IMR-90 (cell line): Measurements from ENCODE around the gene MPZL2. TPM values are rescaled to one million over a fixed set of nuclear protein-coding genes. Genes with fewer than 3 reads are reported as not detected.

Experiments used
- ATAC-seq: fragments of 200-7000 bp; cut with Tn5 transposase; 2 replicates; pipeline ENCODE4 v1.9.1; 2020; ENCODE audit warnings: low read depth, mild to moderate bottlenecking, moderate library complexity
- BruUV-seq: library from RNA; stranded (reverse); fragments of 400-500 nt; replicated peaks from 2 replicates; lab custom pipeline; 2021; lab: Mats Ljungman, UMichigan
- CTCF ChIA-PET: fragments of 300-600 bp; formaldehyde crosslinking; extraction: SDS; loops from one replicate; lab custom pipeline; 2021; ENCODE audit warnings: antibody characterized with exemption; lab: Yijun Ruan, JAX
- POLR2A ChIA-PET: fragments of 300-600 bp; sonication (Branson Sonifier 250); formaldehyde crosslinking; loops from one replicate; lab custom pipeline; 2022; ENCODE audit warnings: antibody characterized with exemption; ENCODE audit not compliant: unreplicated experiment; lab: Charles Lee
- DNase-seq: peaks from one replicate; pipeline ENCODE4 v3.0.0; 2013
- H2AFZ ChIP-seq: replicated peaks from 2 replicates; pipeline ENCODE3; 2013; ENCODE audit warnings: low read length, mild to moderate bottlenecking; ENCODE audit not compliant: poor library complexity
- H2AK5ac ChIP-seq: 2 replicates; pipeline ENCODE4 v1.6.1; 2013; ENCODE audit warnings: low read depth, low read length, inconsistent platforms
- H2AK9ac ChIP-seq: replicated peaks from 2 replicates; pipeline ENCODE3; 2013; ENCODE audit warnings: mild to moderate bottlenecking, low read depth, low read length, moderate library complexity; ENCODE audit not compliant: poor library complexity
- H2BK120ac ChIP-seq: 2 replicates; pipeline ENCODE4 v1.6.1; 2013; ENCODE audit warnings: low read depth, low read length, inconsistent platforms
- H2BK15ac ChIP-seq: 3 replicates; pipeline ENCODE4 v1.6.1; 2013; ENCODE audit warnings: low read depth, low read length, inconsistent platforms
- H2BK20ac ChIP-seq: 2 replicates; pipeline ENCODE4 v1.6.1; 2013; ENCODE audit warnings: low read depth, mild to moderate bottlenecking, inconsistent platforms, low read length, moderate library complexity
- H2BK5ac ChIP-seq: 2 replicates; pipeline ENCODE4 v1.6.1; 2013; ENCODE audit warnings: mild to moderate bottlenecking, low read depth, low read length, inconsistent platforms; ENCODE audit not compliant: poor library complexity, severe bottlenecking
- H3K14ac ChIP-seq: replicated peaks from 2 replicates; pipeline ENCODE4 v1.6.1; 2013; ENCODE audit warnings: low read depth, low read length, inconsistent platforms
- H3K18ac ChIP-seq: 2 replicates; pipeline ENCODE4 v1.6.1; 2013; ENCODE audit warnings: low read depth, low read length, control low read depth
- H3K23ac ChIP-seq: 2 replicates; pipeline ENCODE4 v1.6.1; 2013; ENCODE audit warnings: low read depth, low read length, inconsistent platforms
- H3K27ac ChIP-seq: 2 replicates; pipeline ENCODE4 v1.5.1; 2013; ENCODE audit warnings: mild to moderate bottlenecking, control low read depth, low read length; ENCODE audit not compliant: insufficient read depth
- H3K27me3 ChIP-seq: 2 replicates; pipeline ENCODE4 v1.6.1; 2013; ENCODE audit warnings: low read length; ENCODE audit not compliant: control insufficient read depth, insufficient read depth
- H3K36me3 ChIP-seq: 2 replicates; pipeline ENCODE4 v1.6.1; 2013; ENCODE audit warnings: low read length, mixed read lengths; ENCODE audit not compliant: control insufficient read depth, insufficient read depth
- H3K4ac ChIP-seq: 2 replicates; pipeline ENCODE4 v1.6.1; 2013; ENCODE audit warnings: low read depth, low read length, inconsistent platforms
- H3K4me1 ChIP-seq: 2 replicates; pipeline ENCODE4 v1.6.1; 2013; ENCODE audit warnings: low read length, mixed read lengths; ENCODE audit not compliant: control insufficient read depth, insufficient read depth
- H3K4me2 ChIP-seq: 2 replicates; pipeline ENCODE4 v1.6.1; 2013; ENCODE audit warnings: low read depth, mild to moderate bottlenecking, control low read depth, low read length, moderate library complexity
- H3K4me3 ChIP-seq: 2 replicates; pipeline ENCODE4 v1.5.1; 2013; ENCODE audit warnings: low read depth, mild to moderate bottlenecking, control low read depth, low read length, moderate library complexity; ENCODE audit not compliant: insufficient read depth
- H3K56ac ChIP-seq: 2 replicates; pipeline ENCODE4 v1.6.1; 2013; ENCODE audit warnings: low read length, inconsistent platforms; ENCODE audit not compliant: insufficient read depth; ENCODE audit errors: extremely low read depth
- H3K79me1 ChIP-seq, 2 experiments: 2 replicates each; pipeline ENCODE4 v1.6.1; 2013; ENCODE audit warnings: low read length in 2 of 2, inconsistent platforms in 1 of 2, low read depth in 1 of 2
- H3K9ac ChIP-seq: 2 replicates; pipeline ENCODE4 v1.6.1; 2013; ENCODE audit warnings: low read depth, low read length, control low read depth
- H3K9me1 ChIP-seq: 2 replicates; pipeline ENCODE4 v1.6.1; 2013; ENCODE audit warnings: low read length, inconsistent platforms; ENCODE audit not compliant: insufficient read depth
- H3K9me3 ChIP-seq: 2 replicates; pipeline ENCODE4 v1.6.1; 2013; ENCODE audit warnings: low read length; ENCODE audit not compliant: control insufficient read depth, insufficient read depth
- H4K20me1 ChIP-seq: 2 replicates; pipeline ENCODE4 v1.6.1; 2013; ENCODE audit warnings: low read length, inconsistent platforms; ENCODE audit not compliant: insufficient read depth
- H4K5ac ChIP-seq: 2 replicates; pipeline ENCODE4 v1.6.1; 2013; ENCODE audit warnings: mild to moderate bottlenecking, low read depth, low read length, control low read depth
- H4K8ac ChIP-seq, 2 experiments: 2 replicates each; pipeline ENCODE4 v1.6.1; 2013; ENCODE audit warnings: low read depth in 2 of 2, low read length in 2 of 2, control low read depth in 1 of 2, inconsistent platforms in 1 of 2
- H4K91ac ChIP-seq: 2 replicates; pipeline ENCODE4 v1.6.1; 2013; ENCODE audit warnings: low read depth, low read length, inconsistent platforms; ENCODE audit not compliant: insufficient read depth
- CEBPB ChIP-seq: IDR thresholded peaks from 2 replicates; pipeline ENCODE4 v1.6.1; 2012; ENCODE audit warnings: low read depth, low read length, improper control_type of control experiment
- MAZ ChIP-seq: IDR thresholded peaks from 2 replicates; pipeline ENCODE4 v1.6.1; 2012; ENCODE audit warnings: low read depth, mild to moderate bottlenecking, low read length, improper control_type of control experiment, moderate library complexity, borderline replicate concordance
- MXI1 ChIP-seq: IDR thresholded peaks from 2 replicates; pipeline ENCODE4 v1.6.1; 2012; ENCODE audit warnings: low read depth, mild to moderate bottlenecking, low read length, moderate library complexity, borderline replicate concordance
- NFE2L2 ChIP-seq: fragments of 150-350 bp; IDR thresholded peaks from 2 replicates; pipeline ENCODE4 v1.6.1; 2016; ENCODE audit warnings: low read depth, mild to moderate bottlenecking, low read length
- RAD21 ChIP-seq: IDR thresholded peaks from 2 replicates; pipeline ENCODE4 v1.6.1; 2012; ENCODE audit warnings: low read length, improper control_type of control experiment
- RCOR1 ChIP-seq: IDR thresholded peaks from 2 replicates; pipeline ENCODE4 v1.6.1; 2012; ENCODE audit warnings: mild to moderate bottlenecking, low read length, improper control_type of control experiment; ENCODE audit not compliant: insufficient replicate concordance
- SMC3 ChIP-seq: fragments of 150-350 bp; IDR thresholded peaks from 2 replicates; pipeline ENCODE4 v1.6.1; 2016; ENCODE audit warnings: low read depth, mild to moderate bottlenecking, antibody characterized with exemption, low read length, moderate library complexity
- WGBS, 2 experiments: methylation state at CpG; one replicate each; pipeline versions ENCODE4 v1.1.5 to v1.1.7; 2013; ENCODE audit warnings: missing lambda C conversion rate in 2 of 2; ENCODE audit not compliant: insufficient read length in 1 of 2; ENCODE audit errors: extremely low coverage in 2 of 2; 5-methylcytosine and 5-hydroxymethylcytosine counted together
- dilution Hi-C: fragments of 300-500 bp; cut with HindIII; formaldehyde crosslinking; loops from one replicate; pipeline ENCODE4 v1.14.3; 2018; ENCODE audit warnings: low sequenced_read_pairs; ENCODE audit not compliant: unreplicated experiment
- in situ Hi-C: fragments of 300-500 bp; cut with MboI; formaldehyde crosslinking; loops from 3 replicates; pipeline ENCODE4 v1.14.3; 2019; ENCODE audit warnings: low sequenced_read_pairs, inconsistent platforms, mixed read lengths
- intact Hi-C: fragments of 100-400 bp; cut with micrococcal nuclease; formaldehyde crosslinking; loops from 2 replicates; pipeline ENCODE4 v1.10.0; 2022
- polyA plus RNA-seq, 3 experiments: library from polyadenylated mRNA; depleted of rRNA; stranded (reverse); fragments of >200 nt; gene quantifications; 2 replicates each; pipeline ENCODE4 v1.2.3, GENCODE V29; 2012; ENCODE audit warnings: low replicate concordance in 1 of 3
- total RNA-seq: library from RNA; depleted of rRNA; stranded (reverse); fragments of >200 nt; gene quantifications from 2 replicates; pipeline ENCODE4 v1.2.3, GENCODE V29; 2012
- TF ChIP-seq, protein P1 (sequence below): fragments of 150-350 bp; IDR thresholded peaks from 2 replicates; pipeline ENCODE4 v1.6.1; 2017; ENCODE audit warnings: mild to moderate bottlenecking, antibody characterized with exemption, low read length, low read depth
- TF ChIP-seq, protein P2 (sequence below): fragments of 150-350 bp; IDR thresholded peaks from 2 replicates; pipeline ENCODE4 v1.6.1; 2016; ENCODE audit warnings: low read depth, mild to moderate bottlenecking, low read length, moderate library complexity, borderline replicate concordance

MPZL2 gene
- total and polyA plus RNA-seq, 2 of the 4 experiments (the other 2 are of a cell fraction): not detected

DNA sequence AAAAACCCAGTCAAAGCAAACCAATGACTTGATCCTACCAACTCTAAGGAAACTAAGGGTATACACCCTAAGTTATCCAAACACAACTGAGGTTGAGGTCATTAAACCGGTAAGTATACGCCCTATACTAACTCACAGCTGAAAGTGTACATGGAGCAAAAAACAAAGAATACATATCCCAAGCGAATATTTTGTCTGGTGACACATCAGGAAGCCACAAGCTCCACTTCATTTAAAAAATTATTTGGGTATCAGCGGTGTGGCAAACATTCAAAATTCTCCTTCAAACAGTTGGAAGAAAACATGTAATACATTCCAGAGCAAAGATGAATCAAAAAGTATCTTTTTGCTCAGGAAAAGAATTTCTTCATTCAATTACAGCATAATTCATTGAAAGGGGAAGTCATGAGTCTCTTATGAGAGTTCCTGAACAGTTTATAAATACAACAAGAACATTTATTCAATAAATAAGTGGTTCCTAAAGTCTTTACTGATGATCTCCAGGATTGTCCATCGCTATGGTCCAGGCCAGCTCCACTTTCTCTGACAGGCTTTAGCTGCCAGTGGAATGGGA lies 34.7 kb downstream of the MPZL2 start:
- ChIA-PET POLR2A (no interaction called here), CTCF (no interaction called here)
- intact Hi-C loops (no loop called here), in situ Hi-C loops (no loop called here), dilution Hi-C loops (no loop called here)
- Histone ChIP-seq H3K4me3 (no peak overlapping the region), H2AFZ (no peak overlapping the region), H2AK9ac (no peak overlapping the region), H3K9me3 (no peaks in the 10 kb centered on the region), H3K4me1 (no peaks in the 10 kb centered on the region), H2BK15ac (no peak overlapping the region), H3K18ac (no peak overlapping the region), H3K9me1 (no peaks in the 10 kb centered on the region), H3K27me3 (no peaks in the 10 kb centered on the region; the same call in 1 of the 2 replicates), H3K4me2 (no peak overlapping the region), H3K4ac (no peak overlapping the region), H4K91ac (no peak overlapping the region), H3K36me3 (no peaks in the 10 kb centered on the region), H3K79me1 (no peaks in the 10 kb centered on the region), H2BK5ac (no peak overlapping the region), H2BK120ac (no peak overlapping the region), H3K9ac (no peak overlapping the region), H2BK20ac (no peak overlapping the region), H3K14ac (no peak overlapping the region), H4K5ac (no peak overlapping the region), H3K56ac (no peak overlapping the region), H4K20me1 (no peaks in the 10 kb centered on the region), H4K8ac (no peak overlapping the region), H3K27ac (no peak overlapping the region), H2AK5ac (no peak overlapping the region), H3K23ac (no peak overlapping the region)
- DNase-seq (no peak), ATAC-seq (no peak)
- no peak for TF ChIP-seq MAZ
- no peak for TF ChIP-seq RCOR1
- no peak for TF ChIP-seq MXI1
- no peak for TF ChIP-seq CEBPB
- TF ChIP-seq, protein P1, sequence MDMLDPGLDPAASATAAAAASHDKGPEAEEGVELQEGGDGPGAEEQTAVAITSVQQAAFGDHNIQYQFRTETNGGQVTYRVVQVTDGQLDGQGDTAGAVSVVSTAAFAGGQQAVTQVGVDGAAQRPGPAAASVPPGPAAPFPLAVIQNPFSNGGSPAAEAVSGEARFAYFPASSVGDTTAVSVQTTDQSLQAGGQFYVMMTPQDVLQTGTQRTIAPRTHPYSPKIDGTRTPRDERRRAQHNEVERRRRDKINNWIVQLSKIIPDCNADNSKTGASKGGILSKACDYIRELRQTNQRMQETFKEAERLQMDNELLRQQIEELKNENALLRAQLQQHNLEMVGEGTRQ: no peak
- TF ChIP-seq SMC3: no peak
- TF ChIP-seq RAD21: no peak
- TF ChIP-seq NFE2L2: no peak
- TF ChIP-seq, protein P2, sequence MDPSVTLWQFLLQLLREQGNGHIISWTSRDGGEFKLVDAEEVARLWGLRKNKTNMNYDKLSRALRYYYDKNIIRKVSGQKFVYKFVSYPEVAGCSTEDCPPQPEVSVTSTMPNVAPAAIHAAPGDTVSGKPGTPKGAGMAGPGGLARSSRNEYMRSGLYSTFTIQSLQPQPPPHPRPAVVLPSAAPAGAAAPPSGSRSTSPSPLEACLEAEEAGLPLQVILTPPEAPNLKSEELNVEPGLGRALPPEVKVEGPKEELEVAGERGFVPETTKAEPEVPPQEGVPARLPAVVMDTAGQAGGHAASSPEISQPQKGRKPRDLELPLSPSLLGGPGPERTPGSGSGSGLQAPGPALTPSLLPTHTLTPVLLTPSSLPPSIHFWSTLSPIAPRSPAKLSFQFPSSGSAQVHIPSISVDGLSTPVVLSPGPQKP: no peak
- no TSS peak for BruUV-seq
- WGBS, 2 experiments: no CpG with 5 or more reads among the region's 5 CpGs
